Left renal pelvis (tissue), 4 donors: ENCODE measurements around the gene CYFIP2. TPM values are rescaled to one million over a fixed set of nuclear protein-coding genes. Genes with fewer than 3 reads are reported as not detected.

ENCODE experiments used
- DNase-seq, 4 donors: peaks; one replicate each; pipeline ENCODE4 v3.0.0-alpha.2; 2013; ENCODE audit warnings: low read depth in 4 of 4, low spot score in 3 of 4
- polyA plus RNA-seq, 4 donors: library from polyadenylated mRNA; unstranded; fragments of 120-200 nt; gene quantifications; one replicate each; pipeline ENCODE4 v1.2.1, GENCODE V29; 2013; ENCODE audit not compliant: insufficient read length in 4 of 4

Gene CYFIP2
- polyA plus RNA-seq, 4 donors, result 10.9 to 131 (median 125) TPM

DNA sequence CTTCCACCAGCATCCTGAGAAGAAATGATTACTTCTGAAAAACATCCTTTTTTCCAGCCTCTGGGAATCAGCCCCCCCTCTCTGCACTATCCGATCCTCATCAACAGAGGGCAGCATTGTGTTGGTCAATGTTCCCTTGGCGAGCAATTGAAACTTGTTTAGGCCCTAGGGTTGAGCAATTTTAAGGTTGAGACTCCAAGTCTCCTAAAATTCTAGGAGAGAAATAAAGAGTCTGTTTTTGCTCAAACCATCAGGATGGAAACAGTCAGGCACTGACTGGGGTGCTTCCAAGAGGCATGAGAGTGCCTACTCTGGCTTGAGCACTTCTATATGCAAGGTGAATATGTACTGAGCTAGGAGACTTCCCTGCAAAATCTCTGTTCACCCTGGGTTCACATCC lies 12.4 kb upstream of the CYFIP2 start:
- DNase-seq, result no peak

DNA sequence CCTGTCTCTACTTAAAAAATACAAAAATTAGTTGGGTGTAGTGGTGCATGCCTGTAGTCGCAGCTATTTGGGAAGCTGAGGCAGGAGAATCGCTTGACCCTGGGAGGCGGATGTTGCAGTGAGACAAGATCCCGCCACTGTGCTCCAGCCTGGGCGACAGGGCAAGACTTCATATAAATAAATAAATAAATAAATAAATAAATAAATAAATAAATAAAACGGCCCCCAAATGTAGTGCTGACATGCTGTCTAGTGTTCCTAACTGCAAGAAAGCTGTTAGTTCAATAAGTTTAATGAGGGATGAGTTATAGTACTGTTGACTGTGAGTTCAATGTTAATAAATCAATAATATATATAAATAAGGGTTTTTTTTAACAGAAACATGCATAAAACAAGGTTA lies 7.5 kb upstream of the CYFIP2 start:
- DNase-seq, result no peak

- DNase-seq, result no peak
These were observed 6.2 kb upstream of the CYFIP2 start for GRCh38 chr5:157259699-157260098.

DNA sequence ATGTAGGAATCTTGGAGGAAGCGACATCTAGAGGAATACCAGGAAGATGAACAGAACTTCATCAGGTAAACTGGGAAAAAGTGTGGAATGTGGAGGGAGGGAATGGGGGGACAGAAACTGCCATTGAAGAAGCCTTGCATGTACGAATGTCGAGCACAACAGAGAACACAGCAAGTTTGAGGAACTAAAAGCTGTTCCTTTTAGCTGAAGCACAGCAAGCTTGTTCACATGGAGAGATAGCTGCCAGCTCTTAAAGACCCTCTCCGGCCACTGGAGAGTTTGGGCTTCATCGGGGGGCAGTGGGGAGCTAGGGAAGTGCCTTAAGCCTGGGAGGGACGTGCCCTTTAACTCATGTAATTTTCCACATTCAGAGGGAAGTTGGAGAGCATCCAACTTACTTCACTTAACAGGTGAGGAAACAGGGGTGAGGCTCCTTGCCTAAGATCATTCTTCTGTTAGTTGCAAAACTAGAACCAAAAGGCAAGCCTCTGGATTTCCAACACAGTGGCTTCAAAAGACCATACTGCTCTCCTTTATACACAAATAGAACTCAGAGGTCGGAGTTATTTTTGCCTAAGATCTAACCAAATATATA lies 2.3 kb upstream of the CYFIP2 start:
- DNase-seq, result no peak

DNA sequence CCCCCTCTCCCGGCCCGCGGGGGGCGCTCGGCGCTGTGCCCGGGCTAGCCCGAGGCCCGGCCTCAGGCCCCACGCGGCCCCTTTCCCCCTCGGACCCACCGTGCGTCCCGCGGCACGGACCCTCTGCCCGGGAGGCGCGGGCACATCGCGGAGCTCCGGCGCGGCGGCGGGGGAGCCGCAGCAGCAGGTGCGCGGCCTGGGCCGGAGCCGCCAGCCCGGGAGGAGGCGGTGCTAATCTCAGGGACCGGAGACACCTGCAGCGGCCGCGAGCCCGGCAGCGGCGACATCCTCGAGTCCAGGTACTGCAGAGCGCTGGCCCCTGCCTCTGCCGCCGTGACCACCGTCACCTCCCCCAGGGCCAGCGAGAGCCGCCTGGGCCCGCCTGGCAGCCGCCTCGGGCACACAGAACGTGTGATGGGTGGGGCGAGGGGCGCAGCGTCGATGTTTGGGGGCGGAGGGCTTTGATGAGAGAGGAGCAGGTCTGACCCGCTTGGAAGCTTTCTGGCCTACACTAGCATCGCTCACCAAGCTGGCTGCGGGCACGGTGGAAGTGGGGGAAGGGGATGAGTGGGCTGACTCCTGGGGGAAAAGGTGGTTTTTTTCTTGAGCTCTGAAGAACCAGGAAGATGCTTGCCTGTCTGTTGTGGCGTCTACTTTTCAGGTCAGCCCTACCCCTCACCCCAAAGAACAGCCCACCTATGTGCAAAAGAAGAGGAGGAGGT lies 524 bp downstream of the CYFIP2 start:
- no peak for DNase-seq

GRCh38 chr5:157267025-157267424 lies 1.1 kb downstream of the CYFIP2 start:
- no peak for DNase-seq

- DNase-seq, result no peak
These were observed 2.0 kb downstream of the CYFIP2 start for GRCh38 chr5:157267761-157268480.

DNA sequence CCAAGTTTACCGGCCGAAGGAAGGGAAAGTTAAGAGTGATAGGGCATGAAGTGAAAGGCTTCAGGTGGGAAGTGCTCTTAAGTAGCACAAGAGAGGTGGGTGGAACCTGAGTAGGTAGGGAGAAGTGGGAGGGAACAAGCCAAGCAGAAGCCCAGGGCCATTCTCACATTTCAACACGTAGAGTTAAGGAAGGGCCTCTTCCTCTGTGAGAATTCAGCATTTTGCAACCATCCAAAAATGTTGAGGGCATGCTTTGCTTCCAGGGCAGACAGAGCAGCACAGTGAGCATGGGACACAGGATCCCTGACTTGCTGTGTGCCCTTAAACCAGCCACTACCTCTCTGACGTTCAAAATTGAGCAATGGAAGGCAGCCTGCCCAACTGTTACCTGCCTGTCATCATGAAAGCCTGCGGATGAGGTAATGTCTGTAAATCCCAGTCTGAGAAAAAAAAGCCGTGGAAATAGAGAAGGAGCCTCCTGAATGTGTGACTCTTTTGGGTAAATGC lies 3.3 kb downstream of the CYFIP2 start:
- DNase-seq, result no peak

GRCh38 chr5:157269761-157270272 lies 3.9 kb downstream of the CYFIP2 start:
- DNase-seq, result no peak

GRCh38 chr5:157270771-157271170 lies 4.8 kb downstream of the CYFIP2 start:
- DNase-seq, result no peak

DNA sequence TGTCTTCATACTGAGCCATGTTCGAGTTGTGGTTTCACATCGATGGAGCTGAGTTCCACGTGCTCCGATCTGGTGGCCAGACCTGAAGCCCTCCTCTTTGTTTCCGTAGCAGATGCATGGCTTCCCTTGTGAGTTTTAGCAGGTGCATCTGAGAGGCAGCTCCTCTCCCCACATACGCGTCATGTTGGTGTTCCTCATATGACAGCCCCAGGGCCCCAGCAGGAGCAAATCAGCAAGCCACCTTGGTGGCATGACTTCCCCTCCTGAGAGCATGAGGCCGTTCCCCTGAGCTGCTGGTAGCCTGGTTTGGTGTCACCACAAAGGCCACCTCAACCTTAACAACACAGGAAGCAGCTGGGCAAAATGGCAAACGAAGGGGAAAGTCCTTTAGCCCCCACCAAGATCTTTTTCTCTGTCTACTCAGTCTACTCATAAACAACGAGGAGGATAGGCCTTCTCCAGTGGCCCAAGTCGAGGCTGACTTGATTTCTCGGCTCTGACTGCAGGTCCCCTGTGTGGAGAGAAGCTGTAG lies 5.9 kb downstream of the CYFIP2 start:
- DNase-seq, result no peak

DNA sequence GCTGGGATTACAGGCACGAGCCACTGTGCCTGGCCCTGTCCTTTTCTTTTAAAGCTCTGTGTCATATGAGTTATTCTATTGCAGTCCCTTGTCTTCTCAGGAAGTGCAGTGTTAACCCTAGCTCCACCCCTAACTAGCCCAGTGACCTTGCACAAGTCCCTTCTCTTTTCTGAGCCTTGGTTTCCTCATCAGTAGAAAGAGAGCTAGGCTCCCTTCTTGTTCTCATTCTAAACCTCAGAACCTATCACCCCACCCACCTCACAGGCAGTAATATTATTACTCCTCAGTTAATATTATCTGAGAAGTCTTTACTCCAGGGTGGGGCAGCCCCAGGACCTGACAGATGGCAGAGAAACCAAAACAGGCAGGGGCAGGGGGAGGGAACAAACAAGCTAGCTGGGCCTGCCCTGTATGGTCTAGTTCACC lies 7.2 kb downstream of the CYFIP2 start:
- no peak for DNase-seq

GRCh38 chr5:157275403-157275802 lies 9.5 kb downstream of the CYFIP2 start:
- no peak for DNase-seq

- no peak for DNase-seq
These were observed 12.6 kb downstream of the CYFIP2 start for GRCh38 chr5:157278319-157279037.

DNA sequence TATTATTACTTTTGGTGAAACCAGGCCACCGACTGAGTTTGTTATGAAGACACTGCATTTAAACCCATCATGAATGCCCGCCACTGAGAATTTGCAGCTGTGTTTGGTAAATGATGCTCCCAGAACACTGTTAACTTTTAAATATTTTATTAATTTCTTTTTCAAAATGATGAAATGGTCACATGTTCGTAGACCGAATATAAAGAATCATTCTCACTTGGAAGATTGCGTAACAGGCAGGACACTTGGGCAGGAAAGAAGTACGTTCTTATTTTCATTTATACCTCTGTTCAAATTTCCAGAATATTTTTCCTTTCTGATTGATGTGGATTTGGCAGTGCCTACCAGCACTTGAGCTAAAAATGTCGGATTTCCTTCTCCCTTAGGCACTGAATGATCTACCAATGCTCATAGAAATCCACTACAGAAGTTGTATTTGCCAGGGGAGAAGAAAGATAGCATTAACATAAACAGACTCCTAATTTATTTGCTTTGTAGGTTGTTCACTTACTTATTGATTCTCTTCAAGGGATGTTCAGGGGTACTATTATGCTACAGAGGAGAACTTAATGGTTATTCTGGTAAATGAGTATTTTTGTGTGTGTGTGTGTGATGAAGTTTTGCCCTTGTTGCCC lies 13.8 kb downstream of the CYFIP2 start:
- DNase-seq, result no peak

GRCh38 chr5:157280927-157281326 lies 15.0 kb downstream of the CYFIP2 start:
- no peak for DNase-seq

- no peak for DNase-seq
These were observed 16.2 kb downstream of the CYFIP2 start for GRCh38 chr5:157282150-157282549.

DNA sequence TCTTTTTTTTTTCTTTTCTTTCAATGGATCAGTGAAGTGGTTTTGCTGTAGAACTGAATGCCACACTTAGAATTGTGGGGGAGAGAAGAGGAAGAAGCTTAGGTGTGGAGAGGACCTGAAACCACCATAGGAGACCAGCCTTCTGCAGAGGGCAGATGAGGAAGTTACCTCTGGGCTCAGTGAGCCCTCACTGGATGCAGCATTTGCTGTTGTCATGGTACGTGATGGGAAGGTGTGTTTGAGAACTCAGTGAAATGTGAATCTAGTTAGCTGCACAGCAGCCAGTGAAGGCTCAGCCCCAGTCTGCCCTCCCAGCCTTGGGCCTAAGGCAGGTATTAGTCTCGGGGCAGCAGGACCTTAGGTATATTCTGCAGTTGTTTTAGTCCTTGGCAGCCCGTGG lies 17.5 kb downstream of the CYFIP2 start:
- no peak for DNase-seq

DNA sequence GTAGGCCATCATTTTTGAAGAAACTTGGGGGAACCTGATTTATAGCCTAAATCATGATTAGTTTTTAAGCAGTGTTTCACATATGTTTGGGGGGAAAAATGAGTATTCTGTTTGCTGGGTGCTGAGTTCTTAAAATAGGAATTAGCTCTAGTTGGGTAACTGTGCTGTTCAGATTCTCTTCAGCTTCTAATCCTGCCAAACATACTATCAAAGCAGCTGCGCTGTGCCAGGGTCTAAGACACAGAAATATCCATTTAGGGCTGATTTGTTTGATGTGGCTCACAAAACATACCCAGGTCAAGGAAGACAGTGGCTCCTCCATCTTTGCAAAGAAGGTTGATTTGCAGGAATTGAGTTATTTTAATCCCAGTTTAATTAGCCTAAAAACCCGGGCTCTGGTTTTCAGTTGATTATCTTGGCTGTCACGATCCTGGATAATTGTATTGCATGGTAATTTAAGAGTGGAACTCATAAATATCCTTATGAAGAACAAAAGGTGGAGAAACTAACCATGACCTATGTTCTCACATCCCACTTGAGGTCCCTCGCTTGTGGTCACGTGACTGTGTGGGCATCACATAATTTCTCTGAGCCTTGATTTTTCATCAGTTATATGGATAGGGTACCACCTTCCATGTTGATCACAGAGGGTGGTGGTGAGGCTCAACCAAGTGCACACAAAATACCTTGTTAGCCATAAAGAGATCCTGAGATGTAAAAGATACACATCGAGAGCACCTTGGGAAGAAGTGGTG lies 18.7 kb downstream of the CYFIP2 start:
- DNase-seq, result no peak
